Activated CD4-positive, alpha-beta T cell treated with anti-CD3 and anti-CD28 coated beads for 4 hours (primary cell): ENCODE data around the gene HPCAL1.
A peak's percentile ranks its signal among the peaks of the same experiment; 100 is the strongest.

Experiments used
- DNase-seq, 2 donors: peaks; one replicate each; pipeline ENCODE4 v3.0.0-alpha.2; 2020

HPCAL1 gene

GRCh38 chr2:10408649-10409579 is 106.2 kb downstream of the HPCAL1 start:
- peak; percentile 81 to 84 for DNase-seq

GRCh38 chr2:10410001-10410822 is 107.5 kb downstream of the HPCAL1 start:
- DNase-seq: no peak

GRCh38 chr2:10410823-10411437 is 108.2 kb downstream of the HPCAL1 start:
- DNase-seq: no peak

- no peak for DNase-seq
Measured at GRCh38 chr2:10411557-10411956, 108.9 kb downstream of the HPCAL1 start.

GRCh38 chr2:10412380-10412779 is 109.7 kb downstream of the HPCAL1 start:
- no peak for DNase-seq

GRCh38 chr2:10413503-10413902 is 110.8 kb downstream of the HPCAL1 start:
- DNase-seq: no peak

GRCh38 chr2:10413991-10414451 is 111.3 kb downstream of the HPCAL1 start:
- no peak for DNase-seq

GRCh38 chr2:10414591-10414990 is 111.9 kb downstream of the HPCAL1 start:
- no peak for DNase-seq

GRCh38 chr2:10415048-10415447 is 112.3 kb downstream of the HPCAL1 start:
- DNase-seq: no peak

- DNase-seq: no peak
Measured at GRCh38 chr2:10415640-10416039, 112.9 kb downstream of the HPCAL1 start.

- DNase-seq: no peak
Measured at GRCh38 chr2:10417551-10418335, 115.0 kb downstream of the HPCAL1 start.

GRCh38 chr2:10419553-10420257 is 117.0 kb downstream of the HPCAL1 start:
- no peak for DNase-seq

GRCh38 chr2:10422251-10422650 is 119.5 kb downstream of the HPCAL1 start:
- DNase-seq: no peak

GRCh38 chr2:10422732-10423399 is 120.2 kb downstream of the HPCAL1 start:
- no peak for DNase-seq

- DNase-seq: no peak
Measured at GRCh38 chr2:10423400-10423774, 120.7 kb downstream of the HPCAL1 start.

GRCh38 chr2:10424051-10424450 is 121.3 kb downstream of the HPCAL1 start:
- DNase-seq: no peak

- DNase-seq: no peak
Measured at GRCh38 chr2:10424916-10425505, 122.3 kb downstream of the HPCAL1 start.

GRCh38 chr2:10425699-10426098 is 123.0 kb downstream of the HPCAL1 start:
- no peak for DNase-seq

GRCh38 chr2:10426726-10427617 is 124.3 kb downstream of the HPCAL1 start:
- no peak for DNase-seq

GRCh38 chr2:10427618-10427949 is 124.9 kb downstream of the HPCAL1 start:
- no peak for DNase-seq
